T-helper 22 cell (primary cell): ENCODE measurements around the gene BRMS1L.

Experiments used
- DNase-seq: peaks from one replicate; pipeline ENCODE4 v3.0.0-alpha.2; 2020; ENCODE audit warnings: low read depth

Gene BRMS1L

DNA sequence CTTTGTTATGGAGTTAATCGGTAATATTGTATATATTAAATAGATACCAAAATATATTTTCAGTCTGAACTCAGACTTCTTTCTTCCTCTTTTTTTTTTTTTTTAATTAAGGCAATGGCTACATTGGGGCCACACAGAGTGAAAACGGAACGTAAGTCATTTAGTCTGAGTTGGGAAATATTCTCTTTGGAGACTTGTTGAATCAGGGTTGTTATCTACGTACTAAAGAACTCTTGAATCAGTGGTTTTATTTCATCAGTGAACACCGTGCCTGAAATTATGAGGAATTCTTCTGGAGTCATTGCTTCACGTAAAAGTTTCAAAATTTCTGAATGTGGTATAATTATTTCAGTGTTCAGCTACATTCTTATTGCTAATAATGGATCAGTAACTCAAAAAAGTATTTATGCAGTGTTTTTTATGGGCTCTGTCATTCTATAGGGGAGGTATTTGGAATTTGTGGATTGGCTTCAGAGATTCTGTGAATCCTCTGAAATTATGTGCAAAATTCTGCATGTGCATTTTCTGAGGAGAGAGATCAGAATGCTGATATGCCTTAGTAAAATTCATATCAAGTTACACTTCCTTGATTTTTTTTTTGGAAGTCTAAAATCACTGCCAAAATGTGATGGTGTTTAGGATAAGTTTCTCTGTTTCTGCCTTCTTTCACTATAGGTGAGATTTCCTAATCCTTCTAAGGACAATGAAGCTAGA lies 39.6 kb downstream of the BRMS1L start:
- no peak for DNase-seq

GRCh38 chr14:35866595-35867279 lies 40.6 kb downstream of the BRMS1L start:
- DNase-seq = no peak

DNA sequence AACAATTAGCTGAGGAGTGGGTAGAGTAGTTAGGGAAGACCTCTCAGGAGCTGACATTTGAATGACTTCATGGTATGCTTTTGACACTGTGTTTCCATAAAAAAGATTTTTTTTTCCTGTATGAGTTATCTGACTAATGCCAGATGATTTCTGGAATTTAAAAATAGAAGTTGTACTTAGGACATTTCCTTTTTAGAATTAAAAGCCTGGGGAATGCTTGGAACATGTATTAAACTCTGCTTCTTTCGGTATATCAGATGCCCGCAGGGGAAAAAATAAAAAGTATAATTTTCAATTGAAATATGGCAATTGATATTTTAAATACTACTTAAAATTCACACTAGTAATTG lies 41.1 kb downstream of the BRMS1L start:
- DNase-seq = no peak

DNA sequence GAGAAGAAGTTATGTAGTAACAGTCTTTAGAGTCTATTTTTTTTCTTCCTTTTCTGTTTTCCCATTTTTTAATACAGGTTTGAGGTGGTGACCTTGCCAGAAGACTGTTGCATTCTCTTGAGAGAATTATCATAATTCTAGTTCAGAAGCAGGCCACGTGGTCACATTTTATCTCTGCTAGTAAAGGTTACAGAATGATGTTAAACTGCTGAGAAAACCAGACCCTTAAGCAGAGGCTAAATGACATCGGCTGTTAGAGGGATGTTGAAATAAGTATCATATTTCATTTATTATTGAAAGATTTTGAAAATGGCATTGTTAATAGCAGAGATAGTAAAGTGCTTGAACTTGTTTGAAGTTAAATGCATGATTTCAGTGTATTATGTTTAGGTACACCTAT lies 49.2 kb downstream of the BRMS1L start:
- no peak for DNase-seq

DNA sequence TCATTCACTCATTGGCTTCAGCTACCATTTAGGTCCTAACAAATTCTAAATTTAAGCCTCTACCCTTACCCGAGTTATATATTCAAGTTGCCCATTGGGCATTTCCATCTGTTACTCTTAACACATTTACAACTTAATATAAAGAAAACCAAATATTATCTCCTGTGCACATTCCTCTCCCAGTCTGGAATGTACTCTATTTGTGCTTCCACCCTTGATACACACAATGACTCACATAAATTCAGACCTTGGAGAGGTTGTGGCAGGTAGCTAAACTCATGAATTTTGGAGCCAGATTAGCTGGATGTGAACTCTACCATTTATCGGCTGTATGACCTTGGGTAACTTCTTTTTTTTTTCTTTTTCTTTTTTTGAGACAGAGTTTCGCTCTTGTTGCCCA lies 51.1 kb downstream of the BRMS1L start:
- DNase-seq = no peak

GRCh38 chr14:35878272-35879150 lies 52.4 kb downstream of the BRMS1L start:
- no peak for DNase-seq

DNA sequence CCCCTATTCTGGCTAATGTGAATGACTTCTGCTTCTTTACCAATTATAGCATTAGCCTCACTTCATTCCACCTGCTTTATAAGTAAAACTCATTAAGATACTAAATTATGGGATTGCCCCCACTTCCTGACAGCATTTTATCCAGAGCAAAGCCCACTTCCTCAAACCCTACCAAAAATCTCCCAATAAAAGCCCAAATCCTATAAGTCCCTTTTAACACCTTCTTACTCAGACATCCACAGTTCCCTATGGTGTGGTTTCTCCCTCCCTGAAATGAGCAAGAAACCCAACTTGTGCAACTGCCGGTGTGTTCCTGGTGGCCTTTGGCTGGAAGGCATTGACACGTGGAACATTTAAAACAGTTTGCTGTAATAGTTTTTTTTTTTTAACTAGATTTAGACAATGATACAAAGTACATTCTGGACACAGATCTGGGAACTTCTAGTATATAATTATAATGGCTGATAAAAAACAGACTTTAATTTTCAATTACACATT lies 53.1 kb downstream of the BRMS1L start:
- no peak for DNase-seq

GRCh38 chr14:35879654-35880249 lies 53.6 kb downstream of the BRMS1L start:
- DNase-seq = no peak

DNA sequence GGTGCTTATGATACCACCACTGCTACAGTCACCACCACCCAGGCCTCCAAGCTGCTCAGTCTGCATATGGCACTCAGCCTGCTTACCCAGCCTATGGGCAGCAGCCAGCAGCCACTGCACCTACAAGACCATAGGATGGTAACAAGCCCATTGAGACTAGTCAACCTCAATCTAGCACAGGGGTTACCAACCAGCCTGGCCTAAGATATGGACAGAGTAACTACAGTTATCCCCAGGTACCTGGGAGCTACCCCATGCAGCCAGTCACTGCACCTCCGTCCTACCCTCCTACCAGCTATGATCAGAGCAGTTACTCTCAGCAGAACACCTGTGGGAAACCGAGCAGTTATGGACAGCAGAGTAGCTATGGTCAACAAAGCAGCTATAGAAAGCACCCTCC lies 55.1 kb downstream of the BRMS1L start:
- no peak for DNase-seq

DNA sequence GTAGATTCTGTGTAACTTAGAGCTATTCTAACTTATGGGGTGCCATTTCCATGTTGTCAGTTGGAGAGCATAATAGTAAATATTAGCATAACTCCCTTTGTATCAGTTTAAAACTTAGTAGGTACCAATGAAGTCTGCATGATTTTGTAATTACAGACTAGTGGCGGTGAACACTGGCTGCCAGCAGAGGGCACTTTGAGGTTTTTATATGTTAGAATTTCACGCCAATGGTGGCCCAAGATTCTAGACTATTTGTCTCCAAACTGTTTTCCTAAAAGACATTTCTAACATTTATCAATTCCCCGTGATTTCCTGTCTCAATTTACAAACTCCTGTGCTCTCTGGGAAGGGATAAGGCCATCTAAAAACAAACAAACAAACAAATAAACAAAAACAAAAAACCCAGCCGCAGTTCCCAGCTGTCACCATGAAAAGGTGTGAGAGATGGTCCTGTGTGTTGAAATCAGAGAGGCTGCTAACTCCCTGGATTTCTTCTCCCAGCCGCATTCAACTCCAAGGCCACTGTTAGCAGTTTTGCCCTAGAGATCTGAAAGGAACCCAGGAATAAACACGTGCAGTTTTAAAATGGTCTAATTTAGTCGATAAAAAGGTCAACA lies 57.6 kb downstream of the BRMS1L start:
- DNase-seq = no peak

GRCh38 chr14:35890308-35890707 lies 64.2 kb downstream of the BRMS1L start:
- no peak for DNase-seq

GRCh38 chr14:35895256-35895655 lies 69.1 kb downstream of the BRMS1L start:
- DNase-seq = no peak

DNA sequence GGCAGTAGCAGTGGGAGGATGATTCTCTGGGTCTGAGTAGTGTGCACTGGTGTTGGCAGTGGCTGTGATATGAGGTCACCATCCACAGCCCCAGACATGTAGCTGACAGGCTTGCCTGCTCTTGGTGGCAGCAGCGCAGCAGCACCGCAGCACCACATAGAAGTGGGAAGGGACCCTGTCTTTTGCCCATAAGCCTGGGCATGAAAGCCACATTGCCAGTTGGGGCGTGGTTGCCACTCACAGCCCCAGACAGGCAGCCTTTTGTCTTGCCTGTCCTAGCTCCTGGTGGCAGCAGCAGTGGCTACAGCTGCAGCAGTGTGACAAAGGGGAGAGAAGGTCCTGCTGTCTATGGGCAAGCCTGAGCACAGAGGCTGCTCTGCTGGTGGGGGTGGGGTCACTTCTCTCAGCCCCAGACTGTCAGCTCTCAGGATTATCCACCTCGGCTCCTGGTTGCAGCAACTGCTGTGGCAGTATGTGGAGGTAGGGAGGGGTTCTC lies 71.5 kb downstream of the BRMS1L start:
- no peak for DNase-seq

- DNase-seq = no peak
These were observed 72.2 kb downstream of the BRMS1L start for GRCh38 chr14:35898217-35898775.

GRCh38 chr14:35900741-35901140 lies 74.6 kb downstream of the BRMS1L start:
- no peak for DNase-seq

- DNase-seq = no peak
These were observed 83.5 kb downstream of the BRMS1L start for GRCh38 chr14:35909665-35910064.

GRCh38 chr14:35910191-35910590 lies 84.1 kb downstream of the BRMS1L start:
- DNase-seq = no peak

DNA sequence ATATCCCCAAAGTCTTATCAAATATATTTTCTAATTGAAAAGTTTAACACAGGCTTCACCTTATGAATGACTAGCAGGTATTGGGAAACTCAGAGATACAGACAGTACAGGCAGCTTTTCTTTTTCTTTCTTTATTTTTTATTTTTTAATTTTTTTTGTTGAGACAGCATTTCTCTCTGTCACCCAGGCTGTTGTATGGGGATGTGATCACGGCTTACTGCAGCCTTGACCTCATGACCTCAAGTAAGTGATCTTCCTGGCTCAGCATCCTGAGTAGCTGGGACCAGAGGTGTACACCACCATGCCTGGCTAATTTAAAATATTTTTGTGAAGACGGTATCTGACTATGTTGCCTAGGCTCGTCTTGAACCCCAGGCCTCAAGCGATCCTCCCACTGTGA lies 85.0 kb downstream of the BRMS1L start:
- no peak for DNase-seq

- no peak for DNase-seq
These were observed 89.0 kb downstream of the BRMS1L start for GRCh38 chr14:35915185-35915584.

DNA sequence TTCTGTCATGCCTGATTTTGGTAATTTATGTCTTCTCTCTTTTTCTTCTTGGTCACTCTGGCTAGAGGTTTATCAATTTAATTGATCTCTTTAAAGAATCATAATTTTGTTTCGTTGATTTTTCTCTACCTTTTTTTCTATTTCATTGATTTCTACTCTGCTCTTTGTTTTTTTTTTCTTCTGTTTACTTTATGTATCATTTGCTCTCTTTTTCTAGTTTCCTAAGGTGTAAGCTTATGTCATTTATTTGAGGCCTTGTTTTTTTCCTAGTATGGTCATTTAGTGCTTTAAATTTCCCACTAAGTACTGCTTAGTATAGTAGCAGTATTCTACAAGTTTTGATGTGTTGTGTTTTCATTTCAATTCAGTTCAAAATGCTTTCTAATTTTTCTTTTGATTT lies 89.6 kb downstream of the BRMS1L start:
- DNase-seq = no peak
